Stimulated activated naive CD4-positive, alpha-beta T cell (primary cell): ENCODE data around the gene NHERF2.

Experiments used
- DNase-seq, 6 experiments: peaks; one replicate each; lab custom pipeline; 2025; lab: John Stamatoyannopoulos, UW

NHERF2 gene

GRCh38 chr16:2040041-2040786 lies 13.5 kb downstream of the NHERF2 start:
- DNase-seq = no peak

GRCh38 chr16:2040787-2041522 lies 14.3 kb downstream of the NHERF2 start:
- DNase-seq = no peak

- no peak for DNase-seq
Observed at GRCh38 chr16:2042171-2042985, 15.7 kb downstream of the NHERF2 start.

GRCh38 chr16:2042986-2043666 lies 16.4 kb downstream of the NHERF2 start:
- no peak for DNase-seq

GRCh38 chr16:2043667-2044451 lies 17.2 kb downstream of the NHERF2 start:
- DNase-seq = no peak

GRCh38 chr16:2044541-2044940 lies 17.8 kb downstream of the NHERF2 start:
- DNase-seq = no peak

GRCh38 chr16:2045965-2046892 lies 19.5 kb downstream of the NHERF2 start:
- DNase-seq = no peak

GRCh38 chr16:2046893-2047329 lies 20.2 kb downstream of the NHERF2 start:
- no peak for DNase-seq

- DNase-seq = peak; percentile 79 to 90 (median 85)
Observed at GRCh38 chr16:2047330-2048115, 20.8 kb downstream of the NHERF2 start, which contains the start of the genes NTHL1 and TSC2. TSS of gene NTHL1 (minus strand) at chr16:2047834. CDS start at chr16:2047823, 11 bp downstream. TSS of gene TSC2 (plus strand) at chr16:2047985. CDS start at chr16:2048616, 631 bp downstream.

GRCh38 chr16:2048116-2048543 lies 21.4 kb downstream of the NHERF2 start:
- no peak for DNase-seq

- DNase-seq = no peak
Observed at GRCh38 chr16:2053211-2053610, 26.5 kb downstream of the NHERF2 start.

GRCh38 chr16:2053897-2054296 lies 27.2 kb downstream of the NHERF2 start:
- no peak for DNase-seq

GRCh38 chr16:2054543-2055245 lies 28.0 kb downstream of the NHERF2 start:
- DNase-seq = no peak

GRCh38 chr16:2056077-2056476 lies 29.4 kb downstream of the NHERF2 start:
- no peak for DNase-seq

GRCh38 chr16:2056681-2057407 lies 30.1 kb downstream of the NHERF2 start:
- no peak for DNase-seq

- DNase-seq = no peak
Observed at GRCh38 chr16:2057438-2057837, 30.7 kb downstream of the NHERF2 start.

GRCh38 chr16:2058420-2058819 lies 31.7 kb downstream of the NHERF2 start:
- DNase-seq = no peak

GRCh38 chr16:2058872-2059271 lies 32.2 kb downstream of the NHERF2 start:
- DNase-seq = no peak
